Endothelial cell of umbilical vein (primary cell): Measurements from ENCODE around the gene MRPS23. TPM values are rescaled to one million over a fixed set of nuclear protein-coding genes. Genes with fewer than 3 reads are reported as not detected.

Source experiments
- BruUV-seq: library from RNA; stranded (reverse); fragments of 400-500 nt; replicated peaks from 2 replicates; lab custom pipeline; 2021; lab: Mats Ljungman, UMichigan
- CTCF ChIA-PET: fragments of 300-600, 350-600 bp; sonication (Branson Sonifier 250); formaldehyde crosslinking; loops from one replicate; lab custom pipeline; 2021; ENCODE audit warnings: antibody characterized with exemption, inconsistent platforms; lab: Charles Lee
- POLR2A ChIA-PET: fragments of 300-600, 350-600 bp; sonication (Branson Sonifier 250); formaldehyde crosslinking; loops from one replicate; lab custom pipeline; 2021; ENCODE audit warnings: antibody characterized with exemption, inconsistent platforms; lab: Charles Lee
- DNase-seq: peaks from one replicate; pipeline ENCODE4 v3.0.0-alpha.2; 2011; ENCODE audit warnings: low read depth, low spot score
- FAIRE-seq: peaks from 2 replicates; lab custom pipeline; 2011; peaks lifted over from hg19 to GRCh38; lab: Jason Lieb, UNC
- H2AFZ ChIP-seq: 2 replicates; pipeline ENCODE4 v1.6.0; 2012; ENCODE audit warnings: low read depth, low read length, control low read depth, inconsistent platforms
- H3K27ac ChIP-seq: 2 replicates; pipeline ENCODE4 v1.5.1; 2011; ENCODE audit warnings: low read depth, mild to moderate bottlenecking, control low read depth, low read length, moderate library complexity; ENCODE audit not compliant: insufficient read depth
- H3K27me3 ChIP-seq, 2 experiments: 2 replicates each; pipeline versions ENCODE4 v1.6.0 to v1.6.1; 2011; ENCODE audit warnings: low read length in 2 of 2, mixed read lengths in 1 of 2; ENCODE audit not compliant: control insufficient read depth in 2 of 2, insufficient read depth in 2 of 2
- H3K36me3 ChIP-seq, 2 experiments: 2 replicates in 1 of 2; 3 replicates in 1 of 2; pipeline ENCODE4 v1.5.1; 2011; ENCODE audit warnings: low read length in 2 of 2, mild to moderate bottlenecking in 1 of 2, moderate library complexity in 1 of 2; ENCODE audit not compliant: control insufficient read depth in 2 of 2, insufficient read depth in 2 of 2; ENCODE audit errors: extremely low read depth in 1 of 2
- H3K4me1 ChIP-seq: 3 replicates; pipeline ENCODE4 v1.5.1; 2011; ENCODE audit warnings: mild to moderate bottlenecking, low read length; ENCODE audit not compliant: control insufficient read depth, insufficient read depth; ENCODE audit errors: extremely low read depth
- H3K4me2 ChIP-seq: 2 replicates; pipeline ENCODE4 v1.6.1; 2011; ENCODE audit warnings: low read length, control low read depth, mixed read lengths; ENCODE audit not compliant: insufficient read depth
- H3K4me3 ChIP-seq, 3 experiments: fragments of 200-600 bp in 1 of 3; sonication (generic), shearing (Covaris generic) in 1 of 3; replicated peaks in 1 of 3; 2 replicates each; pipeline ENCODE4 v1.5.1; 2011 to 2016; ENCODE audit warnings: control low read depth in 3 of 3, low read length in 3 of 3, mild to moderate bottlenecking in 2 of 3, inconsistent platforms in 1 of 3, low read depth in 1 of 3, moderate library complexity in 1 of 3; ENCODE audit not compliant: insufficient read depth in 1 of 3
- H3K79me2 ChIP-seq: 2 replicates; pipeline ENCODE4 v1.6.0; 2012; ENCODE audit warnings: low read length, inconsistent platforms; ENCODE audit not compliant: control insufficient read depth, insufficient read depth
- H3K9ac ChIP-seq: replicated peaks from 2 replicates; pipeline ENCODE3; 2011; ENCODE audit warnings: low read length, control low read depth; ENCODE audit not compliant: insufficient read depth; ENCODE audit errors: extremely low read depth
- H3K9me1 ChIP-seq: replicated peaks from 3 replicates; pipeline ENCODE4 v1.6.0; 2011; ENCODE audit warnings: mild to moderate bottlenecking, low read length; ENCODE audit not compliant: control insufficient read depth, insufficient read depth; ENCODE audit errors: extremely low read depth
- H3K9me3 ChIP-seq: replicated peaks from 2 replicates; pipeline ENCODE4 v1.5.1; 2012; ENCODE audit warnings: low read length, inconsistent platforms; ENCODE audit not compliant: control insufficient read depth, insufficient read depth
- H4K20me1 ChIP-seq: replicated peaks from 2 replicates; pipeline ENCODE3; 2011; ENCODE audit warnings: mild to moderate bottlenecking, low read length; ENCODE audit not compliant: control insufficient read depth, insufficient read depth; ENCODE audit errors: extremely low read depth
- CTCF ChIP-seq, 2 donors: IDR thresholded peaks; 1 replicate in 1 of 2; 2 replicates in 1 of 2; pipeline ENCODE4 v1.5.1; 2011; ENCODE audit warnings: low read length in 2 of 2, mild to moderate bottlenecking in 2 of 2, moderate library complexity in 2 of 2, control low read depth in 1 of 2, inconsistent platforms in 1 of 2, low read depth in 1 of 2; ENCODE audit not compliant: insufficient read depth in 1 of 2; ENCODE audit errors: extremely low read depth in 1 of 2
- FOS ChIP-seq: IDR thresholded peaks from 2 replicates; pipeline ENCODE4 v1.6.1; 2011; ENCODE audit warnings: mild to moderate bottlenecking, low read length, moderate library complexity, borderline replicate concordance; ENCODE audit not compliant: insufficient read depth
- GATA2 ChIP-seq: IDR thresholded peaks from 2 replicates; pipeline ENCODE4 v1.7.0; 2011; ENCODE audit warnings: low read depth, mild to moderate bottlenecking, moderate library complexity, mixed read lengths, low read length; ENCODE audit not compliant: insufficient read length, insufficient read depth
- MYC ChIP-seq: IDR thresholded peaks from one replicate; pipeline ENCODE4 v1.6.1; 2011; ENCODE audit warnings: mild to moderate bottlenecking, low read depth, low read length
- dilution Hi-C: fragments of 300-500 bp; cut with MboI; formaldehyde crosslinking; loops from one replicate; pipeline ENCODE4 v1.15.0; 2019; ENCODE audit warnings: low sequenced_read_pairs; ENCODE audit not compliant: extremely low pct_ligation_motif_present
- intact Hi-C: fragments of 100-400 bp; cut with micrococcal nuclease; formaldehyde crosslinking; loops from one replicate; pipeline ENCODE4 v1.10.0; 2022
- polyA plus RNA-seq, 4 experiments: library from polyadenylated mRNA; depleted of rRNA in 3 of 4; stranded (reverse) in 3 of 4; unstranded in 1 of 4; fragments of >200 nt; gene quantifications; 2 replicates each; pipeline versions ENCODE4 v1.2.1 to v1.2.3, GENCODE V29; 2011 to 2012; ENCODE audit warnings: missing spikeins in 1 of 4
- total RNA-seq: library from RNA; stranded (reverse); gene quantifications from 2 replicates; pipeline ENCODE4 v1.2.3, GENCODE V29; 2021

MRPS23 gene
- total and polyA plus RNA-seq, 2 donors (not counting 3 experiments of a cell fraction or from before 2014, with no cell fraction given) = 39.9 to 46.2 TPM

- Histone ChIP-seq H3K9ac (no peak overlapping the region), H3K9me3 (no peaks in the 10 kb centered on the region), H3K27ac (no peak overlapping the region), H3K36me3 (peaks cover 0 to 2% of the 10 kb centered on the region in 2 experiments), H3K4me1 (no peaks in the 10 kb centered on the region), H3K4me2 (peak overlapping the region; percentile 84), H3K4me3 (peak overlapping the region in 2 of 3 experiments; percentile 23 to 54), H3K27me3 (no peaks in the 10 kb centered on the region), H3K9me1 (no peaks in the 10 kb centered on the region), H3K79me2 (no peaks in the 10 kb centered on the region), H4K20me1 (no peaks in the 10 kb centered on the region), H2AFZ (peak overlapping the region; percentile 81)
- CTCF ChIA-PET = interaction anchor here (0.6 to 3.8 kb wide), 68 partner anchors 10 to 834 kb away, joined by 3 to 63 read pairs (median 4); partner anchors contain the start of genes MKS1, MRPS23 and SRSF1
- POLR2A ChIA-PET = no interaction called here
- DNase-seq (peak; percentile 72), FAIRE-seq (peak; percentile 85)
- TF ChIP-seq FOS = no peak
- peak; percentile 83 to 96 for TF ChIP-seq CTCF (IDR thresholded peaks at IDR 0.05; ENCODE audit: extremely low read depth in 1 of 2, insufficient read depth in 1 of 2, low read depth in 1 of 2, low read length in 2 of 2)
- no peak for TF ChIP-seq MYC
- TF ChIP-seq GATA2 = no peak
- no TSS peak for BruUV-seq
- dilution Hi-C loops = no loop called here
- intact Hi-C loops = loop anchor here (1.0 to 5.0 kb wide), 7 partner anchors 86 to 712 kb away; no protein-coding TSS in a partner anchor
Observed at GRCh38 chr17:57833179-57833939, 16.5 kb downstream of the MRPS23 start.
